HFFc6 (cell line): ENCODE data around the gene DCAF12. TPM values are rescaled to one million over a fixed set of nuclear protein-coding genes. Genes with fewer than 3 reads are reported as not detected.

Experiments
- DNase-seq: peaks from one replicate; pipeline ENCODE4 v3.0.0-alpha.2; 2018
- H3K27ac Mint-ChIP-seq: 2 replicates; pipeline ENCODE4 v1.8.0; 2020; ENCODE audit warnings: mild to moderate bottlenecking, mixed read lengths
- H3K27me3 Mint-ChIP-seq: 2 replicates; pipeline ENCODE4 v1.8.0; 2021; ENCODE audit warnings: mild to moderate bottlenecking, moderate library complexity, mixed read lengths; ENCODE audit not compliant: insufficient read depth
- H3K36me3 Mint-ChIP-seq: 2 replicates; pipeline ENCODE4 v1.8.0; 2021; ENCODE audit warnings: low read depth, mixed read lengths
- H3K4me1 Mint-ChIP-seq: 2 replicates; pipeline ENCODE4 v1.8.0; 2020; ENCODE audit warnings: low read depth, mixed read lengths
- H3K4me3 Mint-ChIP-seq: 2 replicates; pipeline ENCODE4 v1.8.0; 2020; ENCODE audit warnings: mild to moderate bottlenecking, moderate library complexity, mixed read lengths
- H3K9me3 Mint-ChIP-seq: 2 replicates; pipeline ENCODE4 v1.8.0; 2020; ENCODE audit warnings: mild to moderate bottlenecking, mixed read lengths
- CTCF ChIP-seq: fragments of 200-600 bp; sonication (generic); IDR thresholded peaks from 2 replicates; pipeline ENCODE4 v1.5.0; 2021; ENCODE audit warnings: antibody characterized with exemption, mild to moderate bottlenecking
- total RNA-seq, 6 experiments: library from RNA; stranded (reverse); fragmentation: NEBNext Ultra II Directional; extraction: Animal tissue kit (Norgen Biotek cat#: 25700); gene quantifications; 2 replicates in 1 of 6; 3 replicates in 5 of 6; pipeline ENCODE4 v1.2.3, GENCODE V29; 2021

DCAF12 gene
- total RNA-seq, 6 experiments from 2014 or later: 18.0 to 23.2 (median 19.1) TPM

GRCh38 chr9:34124099-34124498 lies 2.4 kb downstream of the DCAF12 start:
- Mint-ChIP-seq H3K4me1 (peaks cover 40% of the 10 kb centered on the region), H3K27ac (peak overlapping the region; percentile 34; the same call in 1 of the 2 replicates), H3K4me3 (no peak overlapping the region; the same call in 1 of the 2 replicates), H3K9me3 (no peaks in the 10 kb centered on the region), H3K36me3 (peaks cover 37% of the 10 kb centered on the region), H3K27me3 (no peaks in the 10 kb centered on the region)
- no peak for TF ChIP-seq CTCF
- DNase-seq: no peak

GRCh38 chr9:34123682-34124081 lies 2.8 kb downstream of the DCAF12 start:
- no peak for TF ChIP-seq CTCF
- no peak for DNase-seq
- no peak overlapping the region for H3K27ac Mint-ChIP-seq
- no peak overlapping the region for H3K4me3 Mint-ChIP-seq
- no peaks in the 10 kb centered on the region for H3K27me3 Mint-ChIP-seq
- H3K4me1 Mint-ChIP-seq: peaks cover 40% of the 10 kb centered on the region
- H3K9me3 Mint-ChIP-seq: no peaks in the 10 kb centered on the region
- H3K36me3 Mint-ChIP-seq: peaks cover 37% of the 10 kb centered on the region

GRCh38 chr9:34121996-34122395 lies 4.5 kb downstream of the DCAF12 start:
- Mint-ChIP-seq H3K36me3 (peaks cover 37% of the 10 kb centered on the region), H3K4me1 (peaks cover 35% of the 10 kb centered on the region), H3K9me3 (no peaks in the 10 kb centered on the region), H3K27me3 (no peaks in the 10 kb centered on the region), H3K27ac (no peak overlapping the region), H3K4me3 (no peak overlapping the region)
- no peak for DNase-seq
- no peak for TF ChIP-seq CTCF

- H3K27ac Mint-ChIP-seq: no peak overlapping the region
- TF ChIP-seq CTCF: no peak
- H3K36me3 Mint-ChIP-seq: peaks cover 40% of the 10 kb centered on the region
- no peak overlapping the region for H3K4me3 Mint-ChIP-seq
- H3K9me3 Mint-ChIP-seq: no peaks in the 10 kb centered on the region
- H3K27me3 Mint-ChIP-seq: no peaks in the 10 kb centered on the region
- peaks cover 26% of the 10 kb centered on the region for H3K4me1 Mint-ChIP-seq
- DNase-seq: no peak
Observed at GRCh38 chr9:34119713-34120112, 6.8 kb downstream of the DCAF12 start.

GRCh38 chr9:34114436-34114835 lies 12.1 kb downstream of the DCAF12 start:
- no peaks in the 10 kb centered on the region for H3K27me3 Mint-ChIP-seq
- peaks cover 7% of the 10 kb centered on the region for H3K4me1 Mint-ChIP-seq

More at GRCh38 chr9:34114436-34114835, 12.1 kb downstream of the DCAF12 start:
- no peak for DNase-seq
- no peak for TF ChIP-seq CTCF
- Mint-ChIP-seq H3K4me3 (no peak overlapping the region), H3K36me3 (peaks cover 13% of the 10 kb centered on the region), H3K9me3 (no peaks in the 10 kb centered on the region), H3K27ac (no peak overlapping the region)
